ENCODE data around the gene PYCR2.
"Not testable (repeated sequence)": the region's sequence is repeated elsewhere in the genome, so short reads cannot be mapped to it uniquely, and the experiment has no call there.

Gene PYCR2

GRCh38 chr1:225923692-225924555 lies at the start of gene PYCR2:
Gene PYCR2 (minus strand): TSS chr1:225924250. CDS start chr1:225924110, 140 bp downstream.
- Mint-ChIP-seq H3K4me3 (peak within 1 kb of the TSS; percentile 95), H3K27ac (peak within 1 kb of the TSS; percentile 97), H3K36me3 (peaks cover 2% of the 10 kb centered on the region), H3K9me3 (ENCODE audit: low read depth) (no peaks in the 10 kb centered on the region), H3K27me3 (no peaks in the 10 kb centered on the region), H3K4me1 (ENCODE audit: low read depth) (peaks cover 61% of the 10 kb centered on the region)

GRCh38 chr1:225973158-225973557 lies 49.1 kb upstream of the PYCR2 start:
- no peak overlapping the region for H3K4me3 Mint-ChIP-seq
- peaks cover 4% of the 10 kb centered on the region for H3K4me1 Mint-ChIP-seq (ENCODE audit: low read depth)
- no peaks in the 10 kb centered on the region for H3K36me3 Mint-ChIP-seq
- H3K9me3 Mint-ChIP-seq (ENCODE audit: low read depth) = no peaks in the 10 kb centered on the region
- no peaks in the 10 kb centered on the region for H3K27me3 Mint-ChIP-seq
- no peak overlapping the region for H3K27ac Mint-ChIP-seq

GRCh38 chr1:225972344-225973152 lies 48.5 kb upstream of the PYCR2 start:
- Mint-ChIP-seq H3K4me1 (ENCODE audit: low read depth) (peaks cover 4% of the 10 kb centered on the region), H3K36me3 (no peaks in the 10 kb centered on the region), H3K27ac (no peak overlapping the region), H3K27me3 (no peaks in the 10 kb centered on the region), H3K9me3 (ENCODE audit: low read depth) (no peaks in the 10 kb centered on the region), H3K4me3 (no peak overlapping the region)

GRCh38 chr1:225970592-225971157 lies 46.6 kb upstream of the PYCR2 start:
- H3K4me1 Mint-ChIP-seq (ENCODE audit: low read depth); H3K36me3 Mint-ChIP-seq; H3K9me3 Mint-ChIP-seq (ENCODE audit: low read depth); H3K27me3 Mint-ChIP-seq; H3K4me3 Mint-ChIP-seq; H3K27ac Mint-ChIP-seq: not testable (repeated sequence)

GRCh38 chr1:225969751-225970150 lies 45.7 kb upstream of the PYCR2 start:
- H3K9me3 Mint-ChIP-seq (ENCODE audit: low read depth); H3K27me3 Mint-ChIP-seq; H3K4me3 Mint-ChIP-seq; H3K27ac Mint-ChIP-seq; H3K4me1 Mint-ChIP-seq (ENCODE audit: low read depth); H3K36me3 Mint-ChIP-seq: not testable (repeated sequence)

- H3K27ac Mint-ChIP-seq = no peak overlapping the region
- H3K36me3 Mint-ChIP-seq = no peaks in the 10 kb centered on the region
- H3K9me3 Mint-ChIP-seq (ENCODE audit: low read depth) = no peaks in the 10 kb centered on the region
- peaks cover 6% of the 10 kb centered on the region for H3K4me1 Mint-ChIP-seq (ENCODE audit: low read depth)
- no peaks in the 10 kb centered on the region for H3K27me3 Mint-ChIP-seq
- H3K4me3 Mint-ChIP-seq = no peak overlapping the region
Measured at GRCh38 chr1:225965231-225965630, 41.2 kb upstream of the PYCR2 start.

- H3K27me3 Mint-ChIP-seq = no peaks in the 10 kb centered on the region
- H3K9me3 Mint-ChIP-seq (ENCODE audit: low read depth) = no peaks in the 10 kb centered on the region
- no peaks in the 10 kb centered on the region for H3K36me3 Mint-ChIP-seq
Measured at GRCh38 chr1:225963735-225964530, 39.9 kb upstream of the PYCR2 start.

GRCh38 chr1:225962440-225962975 lies 38.5 kb upstream of the PYCR2 start:
- H3K27me3 Mint-ChIP-seq = no peaks in the 10 kb centered on the region
- peaks cover 14% of the 10 kb centered on the region for H3K4me1 Mint-ChIP-seq (ENCODE audit: low read depth)
- no peak overlapping the region for H3K4me3 Mint-ChIP-seq
- H3K27ac Mint-ChIP-seq = no peak overlapping the region
- no peaks in the 10 kb centered on the region for H3K9me3 Mint-ChIP-seq (ENCODE audit: low read depth)
- no peaks in the 10 kb centered on the region for H3K36me3 Mint-ChIP-seq

More at GRCh38 chr1:225963735-225964530, 39.9 kb upstream of the PYCR2 start:
- Mint-ChIP-seq H3K4me3 (no peak overlapping the region), H3K4me1 (ENCODE audit: low read depth) (peaks cover 10% of the 10 kb centered on the region), H3K27ac (no peak overlapping the region)

- Mint-ChIP-seq H3K27me3 (no peaks in the 10 kb centered on the region), H3K36me3 (no peaks in the 10 kb centered on the region), H3K4me3 (no peak overlapping the region), H3K4me1 (ENCODE audit: low read depth) (peaks cover 17% of the 10 kb centered on the region), H3K9me3 (ENCODE audit: low read depth) (no peaks in the 10 kb centered on the region), H3K27ac (no peak overlapping the region)
Measured at GRCh38 chr1:225961659-225962439, 37.8 kb upstream of the PYCR2 start.

- H3K4me3 Mint-ChIP-seq = no peak overlapping the region
Measured at GRCh38 chr1:225958041-225958440, 34.0 kb upstream of the PYCR2 start.

GRCh38 chr1:225954753-225955152 lies 30.7 kb upstream of the PYCR2 start:
- H3K36me3 Mint-ChIP-seq = no peaks in the 10 kb centered on the region
- H3K27me3 Mint-ChIP-seq = peaks cover 2% of the 10 kb centered on the region
- peaks cover 11% of the 10 kb centered on the region for H3K4me1 Mint-ChIP-seq (ENCODE audit: low read depth)
- H3K4me3 Mint-ChIP-seq = no peak overlapping the region
- no peaks in the 10 kb centered on the region for H3K9me3 Mint-ChIP-seq (ENCODE audit: low read depth)
- H3K27ac Mint-ChIP-seq = no peak overlapping the region

More at GRCh38 chr1:225958041-225958440, 34.0 kb upstream of the PYCR2 start:
- peaks cover 17% of the 10 kb centered on the region for H3K4me1 Mint-ChIP-seq (ENCODE audit: low read depth)
- H3K27ac Mint-ChIP-seq = no peak overlapping the region
- peaks cover 1% of the 10 kb centered on the region for H3K27me3 Mint-ChIP-seq
- no peaks in the 10 kb centered on the region for H3K36me3 Mint-ChIP-seq
- no peaks in the 10 kb centered on the region for H3K9me3 Mint-ChIP-seq (ENCODE audit: low read depth)

- Mint-ChIP-seq H3K27me3 (peaks cover 2% of the 10 kb centered on the region), H3K27ac (no peak overlapping the region), H3K4me3 (no peak overlapping the region), H3K36me3 (no peaks in the 10 kb centered on the region), H3K9me3 (ENCODE audit: low read depth) (no peaks in the 10 kb centered on the region), H3K4me1 (ENCODE audit: low read depth) (peaks cover 7% of the 10 kb centered on the region)
Measured at GRCh38 chr1:225953315-225953714, 29.3 kb upstream of the PYCR2 start.

GRCh38 chr1:225950905-225951497 lies 27.0 kb upstream of the PYCR2 start:
- H3K27ac Mint-ChIP-seq = no peak overlapping the region
- no peaks in the 10 kb centered on the region for H3K9me3 Mint-ChIP-seq (ENCODE audit: low read depth)
- H3K4me3 Mint-ChIP-seq = no peak overlapping the region
- H3K27me3 Mint-ChIP-seq = peaks cover 2% of the 10 kb centered on the region
- H3K36me3 Mint-ChIP-seq = no peaks in the 10 kb centered on the region
- H3K4me1 Mint-ChIP-seq (ENCODE audit: low read depth) = no peaks in the 10 kb centered on the region
